Astrocyte (in vitro differentiated cells and primary cell): ENCODE measurements around the gene PTPRK.

ENCODE experiments used
- EZH2 ChIP-seq: IDR thresholded peaks from 2 replicates; pipeline ENCODE4 v1.6.1; 2012; ENCODE audit warnings: mild to moderate bottlenecking, low read length, inconsistent platforms; ENCODE audit not compliant: insufficient read depth
- TF ChIP-seq, protein P1 (sequence below): IDR thresholded peaks from 2 replicates; pipeline ENCODE4 v1.5.1; 2011; ENCODE audit warnings: low read depth, mild to moderate bottlenecking, inconsistent platforms, low read length, moderate library complexity; ENCODE audit not compliant: insufficient read depth

DNA sequence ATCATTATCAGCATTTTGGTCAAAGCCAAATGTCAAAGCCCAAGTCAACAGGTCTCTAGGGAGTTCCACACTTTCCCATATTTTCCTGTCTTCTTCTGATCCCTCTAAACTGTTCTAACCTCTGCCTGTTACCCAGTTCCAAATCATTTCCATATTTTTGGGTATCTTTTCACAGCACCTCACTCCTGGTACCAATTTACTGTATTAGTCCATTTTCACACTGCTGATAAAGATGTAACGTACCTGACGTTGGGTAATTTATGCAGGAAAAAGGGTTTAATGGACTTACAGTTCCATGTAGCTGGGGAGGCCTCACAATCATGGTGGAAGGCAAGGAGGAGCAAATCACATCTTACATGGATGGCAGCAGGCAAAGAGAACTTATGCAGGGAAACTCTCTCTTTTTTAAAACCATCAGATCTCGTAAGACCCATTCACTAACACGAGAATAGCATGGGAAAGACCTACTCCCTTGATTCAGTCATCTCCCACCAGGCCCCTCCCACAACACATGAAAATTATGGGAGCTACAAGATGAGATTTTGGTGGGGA, 143.4 kb downstream of the PTPRK start:
- TF ChIP-seq, protein P1, sequence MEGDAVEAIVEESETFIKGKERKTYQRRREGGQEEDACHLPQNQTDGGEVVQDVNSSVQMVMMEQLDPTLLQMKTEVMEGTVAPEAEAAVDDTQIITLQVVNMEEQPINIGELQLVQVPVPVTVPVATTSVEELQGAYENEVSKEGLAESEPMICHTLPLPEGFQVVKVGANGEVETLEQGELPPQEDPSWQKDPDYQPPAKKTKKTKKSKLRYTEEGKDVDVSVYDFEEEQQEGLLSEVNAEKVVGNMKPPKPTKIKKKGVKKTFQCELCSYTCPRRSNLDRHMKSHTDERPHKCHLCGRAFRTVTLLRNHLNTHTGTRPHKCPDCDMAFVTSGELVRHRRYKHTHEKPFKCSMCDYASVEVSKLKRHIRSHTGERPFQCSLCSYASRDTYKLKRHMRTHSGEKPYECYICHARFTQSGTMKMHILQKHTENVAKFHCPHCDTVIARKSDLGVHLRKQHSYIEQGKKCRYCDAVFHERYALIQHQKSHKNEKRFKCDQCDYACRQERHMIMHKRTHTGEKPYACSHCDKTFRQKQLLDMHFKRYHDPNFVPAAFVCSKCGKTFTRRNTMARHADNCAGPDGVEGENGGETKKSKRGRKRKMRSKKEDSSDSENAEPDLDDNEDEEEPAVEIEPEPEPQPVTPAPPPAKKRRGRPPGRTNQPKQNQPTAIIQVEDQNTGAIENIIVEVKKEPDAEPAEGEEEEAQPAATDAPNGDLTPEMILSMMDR, result no peak
- no peak for TF ChIP-seq EZH2
